NCI-H2107 treated with DMSO at 0.1 percent for 48 hours (cell line): ENCODE results near the gene METTL8.
"Not testable (repeated sequence)": the region's sequence is repeated elsewhere in the genome, so short reads cannot be mapped to it uniquely, and the experiment has no call there.

Experiments
- DNase-seq: peaks from one replicate; lab custom pipeline; 2025; ENCODE audit not compliant: unreplicated experiment; lab: John Stamatoyannopoulos, UW

Gene METTL8

GRCh38 chr2:171402906-171403580 is 30.7 kb downstream of the METTL8 start:
- DNase-seq, result no peak

GRCh38 chr2:171401947-171402346 is 31.8 kb downstream of the METTL8 start:
- DNase-seq, result no peak

GRCh38 chr2:171400395-171400794 is 33.4 kb downstream of the METTL8 start:
- DNase-seq, result no peak

- DNase-seq, result no peak
These were observed 34.5 kb downstream of the METTL8 start for GRCh38 chr2:171399292-171399691.

GRCh38 chr2:171394164-171394740 is 39.5 kb downstream of the METTL8 start:
- DNase-seq, result no peak

- no peak for DNase-seq
These were observed 40.3 kb downstream of the METTL8 start for GRCh38 chr2:171393487-171393886.

- DNase-seq, result no peak
These were observed 42.3 kb downstream of the METTL8 start for GRCh38 chr2:171391532-171391931.

GRCh38 chr2:171390941-171391516 is 42.8 kb downstream of the METTL8 start:
- no peak for DNase-seq

- DNase-seq, result no peak
These were observed 44.0 kb downstream of the METTL8 start for GRCh38 chr2:171389780-171390179.

- no peak for DNase-seq
These were observed 44.5 kb downstream of the METTL8 start for GRCh38 chr2:171389325-171389724.

- no peak for DNase-seq
These were observed 46.7 kb downstream of the METTL8 start for GRCh38 chr2:171387052-171387451.

- no peak for DNase-seq
These were observed 47.2 kb downstream of the METTL8 start for GRCh38 chr2:171386627-171387026.

GRCh38 chr2:171383134-171383533 is 50.7 kb downstream of the METTL8 start:
- DNase-seq, result no peak

GRCh38 chr2:171382175-171382574 is 51.6 kb downstream of the METTL8 start:
- DNase-seq, result not testable (repeated sequence)

- DNase-seq, result not testable (repeated sequence)
These were observed 55.9 kb downstream of the METTL8 start for GRCh38 chr2:171377852-171378251.

- DNase-seq, result no peak
These were observed 66.1 kb downstream of the METTL8 start for GRCh38 chr2:171367692-171368091.

- no peak for DNase-seq
These were observed 68.0 kb downstream of the METTL8 start for GRCh38 chr2:171365778-171366177.

- DNase-seq, result no peak
These were observed 68.6 kb downstream of the METTL8 start for GRCh38 chr2:171365232-171365631.

- no peak for DNase-seq
These were observed 71.4 kb downstream of the METTL8 start for GRCh38 chr2:171362396-171362795.

GRCh38 chr2:171360905-171361304 is 72.9 kb downstream of the METTL8 start:
- no peak for DNase-seq

- DNase-seq, result not testable (repeated sequence)
These were observed 80.0 kb downstream of the METTL8 start for GRCh38 chr2:171353746-171354145.

- no peak for DNase-seq
These were observed 85.7 kb downstream of the METTL8 start for GRCh38 chr2:171348056-171348455.
